Bone marrow (tissue), 2 donors: ENCODE results near the gene SLC30A9.
A peak's percentile ranks its signal among the peaks of the same experiment; 100 is the strongest.

Experiments used
- DNase-seq, 2 donors: peaks; one replicate each; lab custom pipeline; 2025; lab: John Stamatoyannopoulos, UW

SLC30A9 gene

GRCh38 chr4:41999321-41999720 is 9.0 kb downstream of the SLC30A9 start:
- DNase-seq = no peak

GRCh38 chr4:42008011-42008786 is 17.9 kb downstream of the SLC30A9 start:
- DNase-seq = no peak

DNA sequence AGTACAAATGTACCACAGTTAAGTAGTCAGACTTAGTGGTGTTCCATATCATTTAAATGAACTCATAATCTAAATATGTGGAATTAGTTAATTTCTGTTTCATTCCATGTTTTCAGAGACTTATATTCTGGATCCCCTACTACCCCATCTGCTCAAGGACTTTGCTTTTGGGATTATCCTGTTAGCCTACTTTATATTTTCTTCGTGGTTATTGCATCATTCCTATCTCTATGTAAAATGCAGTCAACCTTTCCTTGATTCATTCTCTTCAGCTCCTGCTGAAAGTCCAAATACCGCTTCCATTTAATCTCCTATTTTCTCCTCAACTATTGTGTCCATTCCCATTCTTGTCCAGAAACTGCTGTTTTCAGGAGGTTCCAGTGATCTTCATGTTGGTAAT is 25.1 kb downstream of the SLC30A9 start:
- DNase-seq = no peak

DNA sequence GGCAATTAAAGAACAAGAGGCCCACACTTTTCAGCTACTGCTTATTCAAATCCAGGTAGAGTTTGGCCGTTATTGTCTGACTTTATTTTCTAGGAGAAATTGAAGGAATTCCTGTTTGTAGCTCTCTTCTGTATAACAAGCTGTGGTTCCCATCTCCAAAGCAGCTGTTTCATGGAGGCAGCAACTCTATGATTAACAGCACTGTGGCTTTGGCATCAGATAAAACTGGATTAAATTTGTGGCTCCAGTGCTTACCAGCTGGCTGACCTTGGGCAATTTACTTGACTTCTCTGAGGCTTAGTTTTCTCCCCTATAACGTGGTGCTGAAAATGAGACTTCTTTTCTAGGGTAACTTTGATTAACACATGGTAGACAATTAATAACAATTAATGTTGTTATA is 28.1 kb downstream of the SLC30A9 start:
- no peak for DNase-seq

DNA sequence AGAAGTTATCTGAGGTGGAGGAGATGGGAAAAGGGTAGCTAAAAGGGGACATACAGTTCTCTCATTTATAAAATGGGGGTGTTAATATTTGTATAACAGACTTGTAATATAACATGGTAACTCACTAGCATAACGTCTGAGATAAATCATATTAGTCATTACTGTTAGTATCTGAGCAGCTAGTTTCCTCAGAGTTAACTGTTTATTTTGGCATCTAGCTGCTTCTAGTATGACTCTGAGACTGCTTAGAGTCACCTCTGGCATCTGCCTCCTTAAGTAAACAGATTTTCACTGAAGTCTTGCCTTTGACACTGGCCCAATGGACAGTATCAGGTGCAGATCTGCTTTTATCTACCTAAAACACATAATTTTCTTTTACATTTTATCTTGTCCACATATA is 58.1 kb downstream of the SLC30A9 start:
- no peak for DNase-seq

GRCh38 chr4:42050516-42051249 is 60.4 kb downstream of the SLC30A9 start:
- DNase-seq = no peak

DNA sequence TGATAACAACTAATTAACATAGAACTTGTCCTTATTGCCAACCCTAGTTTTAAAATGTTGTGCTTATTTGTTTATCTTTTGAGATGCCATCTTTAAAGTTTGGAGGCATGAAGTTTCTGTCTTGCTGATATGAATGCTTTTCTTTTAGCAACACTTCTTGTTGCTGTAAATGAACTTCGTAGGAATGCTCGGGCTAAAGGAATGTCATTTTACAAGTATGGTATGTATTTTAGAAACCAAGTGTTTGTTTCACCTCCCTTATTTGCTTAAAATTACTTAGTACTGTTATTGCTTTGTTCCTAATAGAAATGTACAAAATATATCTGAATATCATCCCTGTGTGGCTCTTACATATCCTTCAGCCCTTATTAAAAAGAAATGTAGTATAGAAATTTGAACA is 76.1 kb downstream of the SLC30A9 start:
- no peak for DNase-seq

- DNase-seq = no peak
Measured at GRCh38 chr4:42067264-42067663, 76.9 kb downstream of the SLC30A9 start.

DNA sequence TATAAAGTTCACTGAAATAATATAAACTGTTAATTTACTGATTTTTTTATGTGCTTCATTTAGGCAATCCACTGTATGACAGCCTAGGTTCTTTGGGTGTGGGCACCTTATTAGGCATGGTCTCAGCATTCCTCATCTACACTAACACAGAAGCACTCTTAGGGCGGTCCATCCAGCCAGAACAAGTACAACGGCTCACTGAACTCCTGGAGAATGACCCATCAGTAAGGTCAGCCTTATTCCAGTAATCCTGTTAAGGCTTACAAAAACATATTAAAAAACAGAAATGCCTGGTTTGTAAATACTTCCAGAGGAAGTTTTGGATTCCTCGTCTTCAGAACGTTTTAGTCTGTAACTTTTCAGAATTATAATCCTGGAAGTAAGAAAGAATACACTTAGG is 80.1 kb downstream of the SLC30A9 start:
- no peak for DNase-seq

DNA sequence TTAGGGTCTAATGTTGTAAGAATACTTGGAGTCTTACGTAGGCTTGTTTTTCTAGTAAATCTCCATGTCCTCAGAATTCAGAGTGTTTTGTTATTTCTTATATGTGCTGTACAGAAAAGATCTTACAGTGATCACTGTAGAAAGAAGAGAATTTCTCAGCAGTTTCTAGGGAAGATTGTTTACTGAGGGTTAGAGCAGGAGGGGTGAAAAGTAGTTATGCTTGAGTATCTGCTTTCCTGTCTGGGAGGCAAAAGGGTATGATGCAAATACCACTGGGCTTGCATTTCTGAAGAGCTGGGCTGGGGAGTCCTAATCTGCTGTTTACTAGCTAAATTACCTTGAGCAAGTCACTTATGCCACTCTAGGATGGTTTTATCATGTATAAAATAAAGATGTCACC is 84.0 kb downstream of the SLC30A9 start:
- DNase-seq = no peak

- no peak for DNase-seq
Measured at GRCh38 chr4:42078184-42078801, 88.0 kb downstream of the SLC30A9 start.

GRCh38 chr4:42080306-42080705 is 90.0 kb downstream of the SLC30A9 start:
- DNase-seq = no peak

DNA sequence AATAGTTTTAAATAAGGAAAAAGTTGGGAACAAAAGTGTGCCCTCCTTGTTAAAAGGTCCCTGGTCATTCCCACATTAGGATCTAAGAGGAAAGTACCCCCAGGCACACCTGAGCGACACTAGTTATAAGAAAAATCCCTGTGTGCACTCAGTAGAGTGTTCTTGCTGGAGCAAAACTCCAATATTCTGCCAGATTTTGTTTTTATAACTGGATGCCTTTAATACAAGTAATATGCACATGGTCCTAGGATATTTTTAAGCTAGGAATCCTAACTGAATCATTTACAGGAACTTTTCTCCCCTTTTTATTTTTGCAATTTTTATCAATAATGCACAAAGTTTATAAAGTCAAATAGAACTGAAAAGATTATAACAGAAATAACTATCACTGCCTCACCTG is 93.5 kb downstream of the SLC30A9 start:
- no peak for DNase-seq

GRCh38 chr4:42088386-42088785 is 98.1 kb downstream of the SLC30A9 start:
- DNase-seq = peak in 1 of 2 donors; percentile 0

GRCh38 chr4:42101446-42101975 is 111.2 kb downstream of the SLC30A9 start:
- DNase-seq = no peak

GRCh38 chr4:42104521-42104920 is 114.2 kb downstream of the SLC30A9 start:
- no peak for DNase-seq

DNA sequence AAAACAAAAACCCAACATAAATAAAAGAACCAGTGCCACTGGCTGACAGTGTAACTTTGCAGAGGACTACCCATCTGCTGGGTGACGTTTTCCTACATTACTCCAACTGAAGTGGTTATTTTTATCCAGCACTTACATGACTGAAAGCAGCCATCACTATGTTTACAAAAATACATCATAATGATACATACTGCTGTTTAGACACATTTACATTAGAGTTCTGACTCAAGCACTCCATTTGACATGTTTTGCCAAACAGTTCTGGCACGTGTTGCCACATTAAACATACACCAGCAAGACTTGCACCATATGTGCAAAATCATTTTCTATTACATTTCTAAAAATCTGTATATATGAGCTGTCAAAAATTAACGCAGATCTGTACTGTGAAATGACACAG is 122.5 kb downstream of the SLC30A9 start:
- DNase-seq = no peak

DNA sequence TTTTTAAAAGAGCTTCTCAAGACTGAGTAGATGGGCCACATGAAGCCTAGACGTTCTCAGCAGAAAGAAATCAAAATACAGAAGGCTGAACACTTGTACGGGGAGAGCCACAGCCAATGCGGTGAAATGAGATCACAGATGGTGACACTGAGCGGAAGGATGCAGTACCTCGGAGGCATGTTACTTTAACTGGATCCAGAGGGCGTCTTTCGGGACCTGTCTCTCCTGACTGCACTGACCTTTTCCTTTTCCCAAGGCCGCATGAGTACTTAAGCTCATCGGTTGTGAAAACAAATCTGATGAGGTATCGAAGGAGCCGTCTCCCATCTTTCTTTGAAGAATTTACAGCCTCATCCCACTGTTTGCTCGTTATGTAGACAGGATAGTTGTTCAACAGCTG is 129.6 kb downstream of the SLC30A9 start:
- DNase-seq = no peak

DNA sequence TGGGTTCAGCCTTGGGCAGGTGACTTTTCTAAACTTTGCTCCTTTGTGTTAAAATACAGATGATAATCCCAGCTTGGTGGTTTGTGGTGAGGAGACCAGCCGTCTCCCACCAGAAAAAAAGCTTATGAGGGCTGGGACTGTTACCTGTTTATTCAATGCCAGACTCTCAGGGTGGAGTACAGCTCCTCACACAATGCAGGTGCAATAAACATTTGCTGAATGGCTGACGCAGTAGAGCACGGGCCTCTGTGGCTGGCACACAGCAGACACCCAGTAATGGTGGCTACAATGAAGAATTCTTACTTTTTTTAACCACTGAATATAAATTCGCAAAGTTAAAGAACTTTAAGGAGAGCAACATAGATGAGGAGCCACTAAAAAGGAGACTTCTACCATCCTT is 131.9 kb downstream of the SLC30A9 start:
- DNase-seq = no peak

DNA sequence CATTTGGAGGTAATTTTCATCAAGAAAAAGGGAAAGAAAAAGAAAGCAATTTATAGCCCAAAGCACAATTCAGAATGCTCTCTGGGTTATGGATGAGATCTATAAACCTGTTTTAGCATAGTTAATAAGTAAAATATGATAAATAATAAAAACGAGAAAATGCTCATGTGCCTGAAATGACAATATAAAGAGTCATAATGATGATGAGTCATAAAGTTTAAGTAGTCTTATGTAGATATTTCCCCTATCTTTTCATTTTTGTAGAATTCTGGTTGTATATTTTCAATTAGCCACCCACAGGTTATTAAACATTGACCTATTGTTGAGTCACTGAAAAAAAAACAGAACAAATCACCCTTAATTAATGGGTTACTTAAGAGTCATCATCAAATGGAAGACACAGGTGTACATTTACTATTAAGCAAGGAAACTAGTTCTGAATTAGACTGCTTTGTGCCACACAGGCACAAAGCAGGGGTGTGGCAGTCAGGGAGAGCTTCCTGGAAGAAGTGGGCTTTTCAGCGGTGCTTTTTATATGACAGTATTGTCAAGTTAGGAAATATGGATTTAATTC is 132.8 kb downstream of the SLC30A9 start:
- no peak for DNase-seq

DNA sequence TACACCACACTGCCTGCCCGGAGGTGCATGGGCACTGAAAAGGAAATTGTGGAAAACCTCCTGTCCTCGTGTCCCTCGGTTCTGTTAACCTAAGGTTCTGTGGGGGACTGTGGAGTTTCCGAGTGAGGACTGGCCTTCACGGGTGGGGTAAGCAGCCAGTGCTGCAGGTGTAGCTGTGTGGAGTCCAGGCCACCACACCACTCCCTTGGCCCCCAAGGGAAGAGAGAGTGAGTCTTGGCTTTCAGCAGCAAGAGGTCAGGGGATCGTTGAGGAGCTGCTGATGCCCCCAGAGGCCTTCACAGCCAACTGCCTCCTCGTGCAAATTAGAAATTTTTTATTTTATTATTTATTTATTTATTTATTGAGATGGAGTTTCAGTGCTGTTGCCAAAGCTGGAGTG is 141.8 kb downstream of the SLC30A9 start:
- DNase-seq = no peak

GRCh38 chr4:42133006-42133405 is 142.7 kb downstream of the SLC30A9 start:
- no peak for DNase-seq

GRCh38 chr4:42136371-42136770 is 146.0 kb downstream of the SLC30A9 start:
- no peak for DNase-seq
